Measurements from ENCODE around the gene BMPER. TPM values are rescaled to one million over a fixed set of nuclear protein-coding genes. Genes with fewer than 3 reads are reported as not detected.
"Not testable (repeated sequence)": the region's sequence is repeated elsewhere in the genome, so short reads cannot be mapped to it uniquely, and the experiment has no call there.

The BMPER gene
- total RNA-seq, 2 donors from 2014 or later, result 3.0 to 3.8 TPM

- no peaks in the 10 kb centered on the region for H3K4me1 ChIP-seq
- no peaks in the 10 kb centered on the region for H3K9me3 ChIP-seq
- no peaks in the 10 kb centered on the region for H3K36me3 ChIP-seq
- no peak overlapping the region for H3K27ac ChIP-seq
- TF ChIP-seq, protein P1, sequence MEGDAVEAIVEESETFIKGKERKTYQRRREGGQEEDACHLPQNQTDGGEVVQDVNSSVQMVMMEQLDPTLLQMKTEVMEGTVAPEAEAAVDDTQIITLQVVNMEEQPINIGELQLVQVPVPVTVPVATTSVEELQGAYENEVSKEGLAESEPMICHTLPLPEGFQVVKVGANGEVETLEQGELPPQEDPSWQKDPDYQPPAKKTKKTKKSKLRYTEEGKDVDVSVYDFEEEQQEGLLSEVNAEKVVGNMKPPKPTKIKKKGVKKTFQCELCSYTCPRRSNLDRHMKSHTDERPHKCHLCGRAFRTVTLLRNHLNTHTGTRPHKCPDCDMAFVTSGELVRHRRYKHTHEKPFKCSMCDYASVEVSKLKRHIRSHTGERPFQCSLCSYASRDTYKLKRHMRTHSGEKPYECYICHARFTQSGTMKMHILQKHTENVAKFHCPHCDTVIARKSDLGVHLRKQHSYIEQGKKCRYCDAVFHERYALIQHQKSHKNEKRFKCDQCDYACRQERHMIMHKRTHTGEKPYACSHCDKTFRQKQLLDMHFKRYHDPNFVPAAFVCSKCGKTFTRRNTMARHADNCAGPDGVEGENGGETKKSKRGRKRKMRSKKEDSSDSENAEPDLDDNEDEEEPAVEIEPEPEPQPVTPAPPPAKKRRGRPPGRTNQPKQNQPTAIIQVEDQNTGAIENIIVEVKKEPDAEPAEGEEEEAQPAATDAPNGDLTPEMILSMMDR (IDR thresholded peaks at IDR 0.05), result no peak
- no peaks in the 10 kb centered on the region for H3K27me3 ChIP-seq
- no peak overlapping the region for H3K4me3 ChIP-seq
- no peak for DNase-seq (ENCODE audit: low spot score)
Observed at GRCh38 chr7:34165466-34165865, 260.1 kb downstream of the BMPER start.

DNA sequence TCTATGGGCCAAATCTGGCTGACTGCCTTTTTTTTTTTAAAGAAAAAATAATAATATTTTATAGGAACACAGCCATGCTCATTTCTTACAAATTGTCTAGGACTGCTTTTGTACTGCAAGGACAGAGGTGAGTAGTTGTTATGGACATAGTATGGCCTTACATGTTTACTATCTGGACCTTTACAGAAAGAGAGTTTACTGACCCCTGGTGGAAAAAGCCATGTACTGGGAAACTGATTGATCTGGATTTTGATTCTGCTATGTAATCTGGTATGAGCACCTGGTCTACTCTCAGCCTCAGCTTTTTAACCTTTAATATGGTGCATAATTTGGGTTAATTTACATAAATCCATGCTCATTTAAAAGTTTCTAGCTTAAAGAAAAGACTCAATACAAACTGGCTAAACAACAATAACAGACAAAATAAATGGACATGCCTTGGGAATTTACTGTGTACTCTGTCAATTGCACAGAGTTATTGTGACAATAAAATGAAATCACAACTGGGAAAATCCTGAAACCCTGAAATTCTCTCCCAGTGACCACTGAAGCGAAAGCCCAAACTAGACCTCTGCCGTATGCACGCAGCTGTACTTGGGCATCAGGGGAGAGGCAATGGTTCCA lies 260.7 kb downstream of the BMPER start:
- H3K9me3 ChIP-seq, result no peaks in the 10 kb centered on the region
- no peaks in the 10 kb centered on the region for H3K4me1 ChIP-seq
- H3K4me3 ChIP-seq, result no peak overlapping the region
- H3K27me3 ChIP-seq, result no peaks in the 10 kb centered on the region
- no peaks in the 10 kb centered on the region for H3K36me3 ChIP-seq
- H3K27ac ChIP-seq, result no peak overlapping the region
- DNase-seq (ENCODE audit: low spot score), result no peak
- TF ChIP-seq, protein P1 (IDR thresholded peaks at IDR 0.05), result peak in 1 of 2 donors; percentile 51

- Histone ChIP-seq H3K4me1 (no peaks in the 10 kb centered on the region), H3K4me3 (no peak overlapping the region), H3K36me3 (no peaks in the 10 kb centered on the region), H3K9me3 (no peaks in the 10 kb centered on the region), H3K27me3 (no peaks in the 10 kb centered on the region), H3K27ac (no peak overlapping the region)
- DNase-seq (ENCODE audit: low spot score), result no peak
- TF ChIP-seq, protein P1 (IDR thresholded peaks at IDR 0.05), result no peak
Observed at GRCh38 chr7:34168013-34168412, 262.7 kb downstream of the BMPER start.

DNA sequence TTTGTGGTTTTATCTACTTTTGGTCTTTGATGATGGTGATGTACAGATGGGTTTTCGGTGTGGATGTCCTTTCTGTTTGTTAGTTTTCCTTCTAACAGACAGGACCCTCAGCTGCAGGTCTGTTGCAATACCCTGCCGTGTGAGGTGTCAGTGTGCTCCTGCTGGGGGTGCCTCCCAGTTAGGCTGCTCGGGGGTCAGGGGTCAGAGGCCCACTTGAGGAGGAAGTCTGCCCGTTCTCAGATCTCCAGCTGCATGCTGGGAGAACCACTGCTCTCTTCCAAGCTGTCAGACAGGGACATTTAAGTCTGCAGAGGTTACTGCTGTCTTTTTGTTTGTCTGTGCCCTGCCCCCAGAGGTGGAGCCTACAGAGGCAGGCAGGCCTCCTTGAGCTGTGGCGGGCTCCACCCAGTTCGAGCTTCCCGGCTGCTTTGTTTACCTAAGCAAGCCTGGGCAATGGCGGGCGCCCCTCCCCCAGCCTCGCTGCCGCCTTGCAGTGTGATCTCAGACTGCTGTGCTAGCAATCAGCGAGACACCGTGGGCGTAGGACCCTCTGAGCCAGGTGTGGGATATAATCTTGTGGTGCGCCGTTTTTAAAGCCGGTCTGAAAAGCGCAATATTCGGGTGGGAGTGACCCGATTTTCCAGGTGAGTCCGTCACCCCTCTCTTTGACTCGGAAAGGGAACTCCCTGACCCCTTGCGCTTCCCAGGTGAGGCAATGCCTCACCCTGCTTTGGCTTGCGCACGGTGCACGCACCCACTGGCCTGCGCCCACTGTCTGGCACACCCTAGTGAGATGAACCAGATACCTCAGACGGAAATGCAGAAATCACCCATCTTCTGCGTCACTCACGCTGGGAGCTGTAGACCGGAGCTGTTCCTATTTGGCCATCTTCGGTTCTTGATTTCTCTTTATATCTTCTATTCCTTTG lies 269.6 kb downstream of the BMPER start:
- not testable (repeated sequence) for H3K4me3 ChIP-seq; H3K27me3 ChIP-seq; DNase-seq (ENCODE audit: low spot score); H3K9me3 ChIP-seq; H3K4me1 ChIP-seq; H3K27ac ChIP-seq; H3K36me3 ChIP-seq

DNA sequence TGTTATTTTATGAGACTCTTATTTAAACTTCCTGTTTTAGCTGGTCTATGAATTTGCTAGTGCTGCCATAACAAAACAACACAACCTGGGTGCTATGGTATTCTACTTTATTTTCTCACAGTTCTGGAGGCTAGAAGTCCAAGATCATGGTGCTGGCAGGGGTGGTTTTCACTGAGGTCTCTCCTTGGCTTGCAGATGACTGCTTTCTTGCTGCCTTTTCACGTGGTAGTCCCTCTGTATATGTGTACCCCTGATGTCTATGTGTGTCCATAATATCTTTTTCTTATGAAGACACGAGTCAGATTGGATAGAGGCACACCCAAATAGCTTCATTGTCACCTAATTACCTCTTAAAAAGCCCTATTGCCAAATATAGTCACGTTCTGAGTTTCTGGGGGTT lies 270.5 kb downstream of the BMPER start:
- TF ChIP-seq, protein P1 (IDR thresholded peaks at IDR 0.05), result no peak
- Histone ChIP-seq H3K27ac (no peak overlapping the region), H3K4me3 (no peak overlapping the region), H3K27me3 (no peaks in the 10 kb centered on the region), H3K36me3 (no peaks in the 10 kb centered on the region), H3K4me1 (no peaks in the 10 kb centered on the region), H3K9me3 (no peaks in the 10 kb centered on the region)
- DNase-seq (ENCODE audit: low spot score), result no peak

- Histone ChIP-seq H3K4me3 (no peak overlapping the region), H3K9me3 (no peaks in the 10 kb centered on the region), H3K27me3 (no peaks in the 10 kb centered on the region), H3K36me3 (no peaks in the 10 kb centered on the region), H3K27ac (no peak overlapping the region), H3K4me1 (no peaks in the 10 kb centered on the region)
- TF ChIP-seq, protein P1 (IDR thresholded peaks at IDR 0.05), result no peak
- DNase-seq (ENCODE audit: low spot score), result no peak
Observed at GRCh38 chr7:34177476-34177875, 272.1 kb downstream of the BMPER start.

All from right atrium auricular region (tissue), 2 donors.